B cell (primary cell): ENCODE data around the gene EPB41L3. TPM values are rescaled to one million over a fixed set of nuclear protein-coding genes. Genes with fewer than 3 reads are reported as not detected.

Experiments used
- ATAC-seq: fragments of 200-7000 bp; cut with Tn5 transposase; one replicate; pipeline ENCODE4 v1.10.0; 2021; ENCODE audit warnings: low read depth, mild to moderate bottlenecking, moderate number of reproducible peaks, moderate library complexity
- CTCF ChIA-PET: fragments of 350-600 bp; sonication (Branson Sonifier 250); formaldehyde crosslinking; loops from one replicate; lab custom pipeline; 2021; ENCODE audit warnings: antibody characterized with exemption, inconsistent platforms; lab: Charles Lee
- POLR2A ChIA-PET: fragments of 350-600 bp; sonication (Branson Sonifier 250); formaldehyde crosslinking; loops from one replicate; lab custom pipeline; 2021; ENCODE audit warnings: antibody characterized with exemption; lab: Charles Lee
- DNase-seq: peaks from one replicate; pipeline ENCODE4 v3.0.0; 2013
- H2AFZ ChIP-seq: 2 replicates; pipeline ENCODE4 v1.6.1; 2012; ENCODE audit warnings: mild to moderate bottlenecking, low read depth, low read length; ENCODE audit not compliant: insufficient read depth, poor library complexity, severe bottlenecking
- H3K27ac ChIP-seq, 2 donors: 1 replicate in 1 of 2; 2 replicates in 1 of 2; pipeline ENCODE4 v1.5.1; 2012 to 2013; ENCODE audit warnings: low read length in 2 of 2, mild to moderate bottlenecking in 2 of 2, moderate library complexity in 1 of 2
- H3K27me3 ChIP-seq, 4 experiments: fragments of 200-600 bp in 1 of 4; sonication (generic) in 1 of 4; replicated peaks in 1 of 4; 1 replicate in 2 of 4; 2 replicates in 2 of 4; pipeline versions ENCODE4 v1.6.1 to v1.7.0; 2013 to 2016; ENCODE audit warnings: low read length in 3 of 4, mild to moderate bottlenecking in 2 of 4, mixed read lengths in 1 of 4, moderate library complexity in 1 of 4; ENCODE audit not compliant: insufficient read depth in 4 of 4, control insufficient read depth in 3 of 4; ENCODE audit errors: control extremely low read depth in 1 of 4
- H3K36me3 ChIP-seq, 2 experiments: replicated peaks in 1 of 2; 1 replicate in 1 of 2; 2 replicates in 1 of 2; pipeline versions ENCODE4 v1.6.1 to v1.7.1; 2013; ENCODE audit warnings: low read length in 1 of 2; ENCODE audit not compliant: insufficient read depth in 2 of 2, control insufficient read depth in 1 of 2; ENCODE audit errors: control extremely low read depth in 1 of 2, extremely low read depth in 1 of 2
- H3K4me1 ChIP-seq, 2 donors: fragments of 200-600 bp in 1 of 2; sonication (generic) in 1 of 2; 1 replicate in 1 of 2; 2 replicates in 1 of 2; pipeline versions ENCODE4 v1.5.1 to v1.6.1; 2013 to 2017; ENCODE audit warnings: low read length in 2 of 2; ENCODE audit not compliant: control insufficient read depth in 2 of 2, insufficient read depth in 2 of 2
- H3K4me2 ChIP-seq: replicated peaks from 2 replicates; pipeline ENCODE3; 2012; ENCODE audit warnings: mild to moderate bottlenecking, low read depth, low read length; ENCODE audit not compliant: poor library complexity, severe bottlenecking
- H3K4me3 ChIP-seq, 5 experiments: fragments of 200-600 bp in 1 of 5; sonication (generic) in 1 of 5; 1 replicate in 3 of 5; 2 replicates in 2 of 5; pipeline versions ENCODE4 v1.5.1 to v1.7.0; 2011 to 2016; ENCODE audit warnings: low read length in 4 of 5, mild to moderate bottlenecking in 4 of 5, low read depth in 2 of 5, control low read depth in 1 of 5, moderate library complexity in 1 of 5; ENCODE audit not compliant: insufficient read depth in 1 of 5; ENCODE audit errors: control extremely low read depth in 1 of 5, extremely low read depth in 1 of 5
- H3K79me2 ChIP-seq: fragments of 200-600 bp; sonication (generic); one replicate; pipeline ENCODE4 v1.6.0; 2016; ENCODE audit warnings: low read length; ENCODE audit not compliant: control insufficient read depth, insufficient read depth
- H3K9ac ChIP-seq: fragments of 200-600 bp; sonication (generic); 2 replicates; pipeline ENCODE4 v1.6.1; 2017; ENCODE audit warnings: mild to moderate bottlenecking, low read length, moderate library complexity
- H3K9me3 ChIP-seq, 3 donors: one replicate each; pipeline versions ENCODE4 v1.6.1 to v1.7.1; 2013; ENCODE audit warnings: low read length in 2 of 3; ENCODE audit not compliant: control insufficient read depth in 2 of 3, insufficient read depth in 1 of 3; ENCODE audit errors: control extremely low read depth in 1 of 3
- H4K20me1 ChIP-seq: 2 replicates; pipeline ENCODE4 v1.6.0; 2012; ENCODE audit warnings: mild to moderate bottlenecking, low read length; ENCODE audit not compliant: insufficient read depth, control insufficient read depth, poor library complexity, severe bottlenecking
- H3K27ac Mint-ChIP-seq: one replicate; pipeline ENCODE4 v1.8.0; 2021; ENCODE audit warnings: mixed read lengths
- H3K27me3 Mint-ChIP-seq: one replicate; pipeline ENCODE4 v1.8.0; 2021; ENCODE audit warnings: mixed read lengths
- H3K4me1 Mint-ChIP-seq: one replicate; pipeline ENCODE4 v1.8.0; 2021; ENCODE audit warnings: mixed read lengths
- H3K4me3 Mint-ChIP-seq: one replicate; pipeline ENCODE4 v1.8.0; 2021; ENCODE audit warnings: mixed read lengths
- H3K9me3 Mint-ChIP-seq: one replicate; pipeline ENCODE4 v1.8.0; 2022; ENCODE audit warnings: mixed read lengths; ENCODE audit not compliant: insufficient read depth
- EZH2 ChIP-seq: IDR thresholded peaks from 2 replicates; pipeline ENCODE4 v1.6.1; 2012; ENCODE audit warnings: borderline replicate concordance, low read depth, mild to moderate bottlenecking, moderate library complexity, low read length; ENCODE audit not compliant: insufficient read depth, poor library complexity, severe bottlenecking
- WGBS: methylation state at CpG from one replicate; pipeline ENCODE4 v1.1.5; 2013; ENCODE audit warnings: missing lambda C conversion rate; ENCODE audit not compliant: insufficient coverage; 5-methylcytosine and 5-hydroxymethylcytosine counted together
- intact Hi-C: fragments of 100-400 bp; cut with micrococcal nuclease; formaldehyde crosslinking; loops from one replicate; pipeline ENCODE4 v1.10.0; 2022
- polyA plus RNA-seq: library from polyadenylated mRNA; depleted of rRNA; stranded (reverse); fragments of >200 nt; gene quantifications from 2 replicates; pipeline ENCODE4 v1.2.3, GENCODE V29; 2012
- total RNA-seq, 2 donors: library from RNA; stranded (reverse); fragments of 120-200 nt in 1 of 2; gene quantifications; 1 replicate in 1 of 2; 2 replicates in 1 of 2; pipeline versions ENCODE4 v1.2.3 to v1.2.4, GENCODE V29; 2013 to 2022
- TF ChIP-seq, protein P1 (sequence below): fragments of 200-600 bp; IDR thresholded peaks from one replicate; pipeline ENCODE4 v1.8.0; 2022; ENCODE audit warnings: antibody characterized with exemption, mild to moderate bottlenecking

EPB41L3 gene
- total and polyA plus RNA-seq, 2 donors (not counting 1 experiment from before 2014, with no cell fraction given) = 0.57 to 0.58 TPM

DNA sequence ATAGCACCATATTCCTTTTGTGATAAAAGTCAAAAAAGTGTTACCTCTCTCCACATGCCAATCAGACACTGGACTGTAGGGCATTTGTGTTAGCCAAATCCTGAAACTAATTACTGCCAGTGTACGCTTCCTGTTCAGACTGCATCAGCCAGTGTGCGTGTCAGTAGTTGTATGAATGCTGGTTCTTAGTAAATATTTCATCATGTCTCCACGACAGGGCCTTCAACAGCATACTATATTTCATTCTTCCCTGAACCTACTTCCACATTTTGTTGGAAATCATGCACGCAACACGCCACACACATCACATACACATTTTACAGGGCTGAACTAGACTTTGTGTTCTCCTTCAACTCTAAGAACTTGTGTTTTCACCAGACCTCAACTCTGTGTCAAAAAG lies 77.5 kb downstream of the EPB41L3 start:
- Histone ChIP-seq H3K9ac (no peak overlapping the region), H4K20me1 (no peaks in the 10 kb centered on the region), H3K79me2 (no peaks in the 10 kb centered on the region), H2AFZ (no peak overlapping the region), H3K9me3 (no peaks in the 10 kb centered on the region), H3K27me3 (no peaks in the 10 kb centered on the region), H3K4me3 (no peak overlapping the region), H3K27ac (no peak overlapping the region), H3K4me2 (no peak overlapping the region), H3K36me3 (no peaks in the 10 kb centered on the region), H3K4me1 (no peaks in the 10 kb centered on the region)
- Mint-ChIP-seq H3K27me3 (peaks cover 27% of the 10 kb centered on the region), H3K27ac (no peak overlapping the region), H3K4me1 (no peaks in the 10 kb centered on the region), H3K9me3 (no peaks in the 10 kb centered on the region), H3K4me3 (no peak overlapping the region)
- intact Hi-C loops = no loop called here
- ATAC-seq = no peak
- no peak for TF ChIP-seq EZH2
- TF ChIP-seq, protein P1, sequence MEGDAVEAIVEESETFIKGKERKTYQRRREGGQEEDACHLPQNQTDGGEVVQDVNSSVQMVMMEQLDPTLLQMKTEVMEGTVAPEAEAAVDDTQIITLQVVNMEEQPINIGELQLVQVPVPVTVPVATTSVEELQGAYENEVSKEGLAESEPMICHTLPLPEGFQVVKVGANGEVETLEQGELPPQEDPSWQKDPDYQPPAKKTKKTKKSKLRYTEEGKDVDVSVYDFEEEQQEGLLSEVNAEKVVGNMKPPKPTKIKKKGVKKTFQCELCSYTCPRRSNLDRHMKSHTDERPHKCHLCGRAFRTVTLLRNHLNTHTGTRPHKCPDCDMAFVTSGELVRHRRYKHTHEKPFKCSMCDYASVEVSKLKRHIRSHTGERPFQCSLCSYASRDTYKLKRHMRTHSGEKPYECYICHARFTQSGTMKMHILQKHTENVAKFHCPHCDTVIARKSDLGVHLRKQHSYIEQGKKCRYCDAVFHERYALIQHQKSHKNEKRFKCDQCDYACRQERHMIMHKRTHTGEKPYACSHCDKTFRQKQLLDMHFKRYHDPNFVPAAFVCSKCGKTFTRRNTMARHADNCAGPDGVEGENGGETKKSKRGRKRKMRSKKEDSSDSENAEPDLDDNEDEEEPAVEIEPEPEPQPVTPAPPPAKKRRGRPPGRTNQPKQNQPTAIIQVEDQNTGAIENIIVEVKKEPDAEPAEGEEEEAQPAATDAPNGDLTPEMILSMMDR = no peak
- POLR2A ChIA-PET = no interaction called here
- WGBS = 93% methylated on average over 2 of the region's 5 CpGs
- CTCF ChIA-PET = no interaction called here
- no peak for DNase-seq

DNA sequence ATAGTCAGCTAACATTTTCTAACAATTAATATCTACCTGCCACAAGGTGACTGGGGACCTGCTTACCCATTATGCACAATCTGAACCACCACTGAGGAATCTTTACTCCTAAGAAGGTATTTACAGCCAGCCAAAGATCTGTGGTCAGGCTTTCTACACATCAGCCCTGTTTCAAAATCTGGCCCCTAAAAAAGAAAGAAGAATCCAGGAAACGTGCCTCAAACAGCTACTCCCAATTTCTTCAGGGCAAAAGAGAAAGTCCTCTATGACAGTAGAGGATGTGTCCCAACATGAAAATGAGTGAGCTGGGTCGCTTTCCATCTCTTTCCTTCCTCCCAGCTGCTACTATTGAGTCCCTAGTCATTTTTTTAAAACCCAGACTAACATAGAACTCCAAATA lies 79.5 kb downstream of the EPB41L3 start:
- Histone ChIP-seq H4K20me1 (no peaks in the 10 kb centered on the region), H3K79me2 (no peaks in the 10 kb centered on the region), H3K27me3 (no peaks in the 10 kb centered on the region), H3K4me2 (no peak overlapping the region), H3K4me1 (no peaks in the 10 kb centered on the region), H3K27ac (no peak overlapping the region), H3K36me3 (no peaks in the 10 kb centered on the region), H2AFZ (no peak overlapping the region), H3K9ac (no peak overlapping the region), H3K4me3 (no peak overlapping the region), H3K9me3 (no peaks in the 10 kb centered on the region)
- Mint-ChIP-seq H3K4me1 (no peaks in the 10 kb centered on the region), H3K4me3 (no peak overlapping the region), H3K9me3 (no peaks in the 10 kb centered on the region), H3K27me3 (peaks cover 32% of the 10 kb centered on the region), H3K27ac (no peak overlapping the region)
- no peak for ATAC-seq
- CTCF ChIA-PET = no interaction called here
- no CpG with 5 or more reads among the region's 2 CpGs for WGBS
- TF ChIP-seq, protein P1 = no peak
- TF ChIP-seq EZH2 = no peak
- POLR2A ChIA-PET = no interaction called here
- DNase-seq = no peak
- intact Hi-C loops = no loop called here
